GM19023 (cell line): ENCODE results near the gene RAET1E.
"Not testable (repeated sequence)": the region's sequence is repeated elsewhere in the genome, so short reads cannot be mapped to it uniquely, and the experiment has no call there.

Experiments
- ATAC-seq: cut with Tn5 transposase; IDR thresholded peaks from one replicate; pipeline ENCODE4 v1.9.1; 2021; ENCODE audit warnings: mild to moderate bottlenecking, moderate library complexity; ENCODE audit not compliant: unreplicated experiment

RAET1E gene

GRCh38 chr6:149891864-149892263 lies 6.0 kb downstream of the RAET1E start:
- not testable (repeated sequence) for ATAC-seq

GRCh38 chr6:149891259-149891658 lies 6.7 kb downstream of the RAET1E start:
- no peak for ATAC-seq

DNA sequence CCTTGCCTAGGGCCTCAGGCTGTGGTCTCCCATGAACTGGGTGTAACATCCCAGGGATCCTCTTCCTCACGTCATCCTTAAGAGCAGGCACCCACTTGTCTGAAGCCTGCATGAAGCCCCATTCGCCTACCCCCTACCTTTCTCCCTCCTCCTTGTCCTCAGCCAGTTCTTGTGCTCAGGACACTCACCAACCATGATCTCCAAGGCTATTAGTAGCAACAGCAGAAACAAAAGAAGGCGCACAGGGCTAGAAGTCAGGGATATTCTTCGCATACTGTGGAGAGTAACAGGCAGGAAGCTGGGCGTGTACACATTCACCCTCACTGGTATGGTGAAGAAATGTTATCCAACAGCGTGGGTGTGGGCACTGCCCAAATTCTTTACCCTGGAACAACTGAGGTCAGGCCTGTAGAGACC lies 7.3 kb downstream of the RAET1E start:
- ATAC-seq, result no peak

- no peak for ATAC-seq
Measured at GRCh38 chr6:149889326-149889725, 8.6 kb downstream of the RAET1E start.

- no peak for ATAC-seq
Measured at GRCh38 chr6:149888659-149889058, 9.3 kb downstream of the RAET1E start.

GRCh38 chr6:149888093-149888492 lies 9.8 kb downstream of the RAET1E start:
- no peak for ATAC-seq

DNA sequence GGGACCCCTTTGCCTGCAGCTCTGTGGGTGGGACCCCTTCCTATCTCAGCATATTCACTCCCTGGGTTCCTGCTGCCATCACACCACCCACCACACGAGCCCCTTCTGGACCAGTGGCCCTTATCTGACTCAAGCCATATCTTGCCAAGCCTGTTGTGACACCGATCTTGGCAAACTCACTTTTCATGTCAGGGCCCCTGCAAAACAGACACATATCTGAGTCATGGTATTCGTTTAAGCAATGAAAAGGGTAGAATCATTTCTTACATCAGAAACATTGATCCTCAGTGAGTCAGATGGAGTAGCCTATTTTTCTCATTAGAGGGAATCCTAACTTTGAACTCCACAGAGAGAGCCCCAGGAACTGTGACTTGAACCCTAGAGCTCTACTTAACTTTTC lies 10.6 kb downstream of the RAET1E start:
- no peak for ATAC-seq

DNA sequence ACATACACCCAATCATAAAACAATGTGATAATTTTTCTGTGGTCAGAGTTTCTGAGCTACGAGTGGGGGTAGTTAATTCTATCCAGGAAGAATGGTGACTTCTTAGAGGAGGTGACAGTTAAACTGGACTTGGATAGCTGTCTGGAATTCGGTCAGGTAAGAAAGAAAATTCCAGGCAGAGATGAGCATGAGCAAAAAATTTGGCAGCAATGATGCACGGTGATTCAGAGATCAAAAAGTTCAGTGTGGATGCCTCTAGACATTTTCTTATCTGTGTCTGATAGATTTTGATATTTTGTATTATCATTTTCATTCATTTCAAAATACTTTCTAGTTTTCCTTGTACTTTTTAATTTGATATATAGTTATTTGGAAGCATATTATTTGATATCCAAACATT lies 12.0 kb downstream of the RAET1E start:
- ATAC-seq, result no peak

- ATAC-seq, result no peak
Measured at GRCh38 chr6:149884617-149885016, 13.3 kb downstream of the RAET1E start.

DNA sequence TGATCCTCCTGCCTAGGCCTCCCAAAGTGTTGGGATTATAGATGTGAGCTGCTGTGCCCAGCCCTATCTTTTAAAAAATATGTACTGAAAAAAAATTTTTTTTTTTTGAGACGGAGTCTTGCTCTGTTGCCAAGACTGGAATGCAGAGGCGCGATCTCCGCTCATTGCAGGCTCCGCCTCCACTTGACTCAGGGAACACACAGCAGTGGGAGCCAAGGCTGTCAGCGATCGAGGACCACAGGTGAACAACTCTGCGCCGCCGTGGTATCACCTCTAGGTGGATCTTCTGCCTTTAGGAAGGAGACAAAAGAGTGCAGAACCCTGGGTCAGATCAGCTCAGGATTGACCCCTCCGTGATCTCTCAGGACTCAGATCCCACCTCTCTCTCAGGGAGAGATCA lies 13.7 kb downstream of the RAET1E start:
- ATAC-seq, result no peak

DNA sequence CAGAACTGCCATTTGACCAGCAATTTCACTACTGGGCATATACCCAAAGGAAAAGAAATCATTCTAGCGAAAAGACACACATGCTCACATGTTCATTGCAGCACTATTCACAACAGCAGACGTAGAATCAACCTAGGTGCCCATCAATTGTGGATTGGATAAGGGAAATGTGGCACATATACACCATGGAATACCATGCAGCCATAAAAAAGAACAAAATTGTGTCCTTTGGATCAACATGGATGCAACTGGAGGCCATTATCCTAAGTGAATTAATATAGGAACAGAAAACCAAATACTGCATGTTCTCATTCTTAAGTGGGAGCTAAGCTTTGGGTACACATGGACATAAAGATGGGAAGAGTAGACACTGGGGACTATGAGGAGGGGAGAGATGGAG lies 16.1 kb downstream of the RAET1E start:
- no peak for ATAC-seq

DNA sequence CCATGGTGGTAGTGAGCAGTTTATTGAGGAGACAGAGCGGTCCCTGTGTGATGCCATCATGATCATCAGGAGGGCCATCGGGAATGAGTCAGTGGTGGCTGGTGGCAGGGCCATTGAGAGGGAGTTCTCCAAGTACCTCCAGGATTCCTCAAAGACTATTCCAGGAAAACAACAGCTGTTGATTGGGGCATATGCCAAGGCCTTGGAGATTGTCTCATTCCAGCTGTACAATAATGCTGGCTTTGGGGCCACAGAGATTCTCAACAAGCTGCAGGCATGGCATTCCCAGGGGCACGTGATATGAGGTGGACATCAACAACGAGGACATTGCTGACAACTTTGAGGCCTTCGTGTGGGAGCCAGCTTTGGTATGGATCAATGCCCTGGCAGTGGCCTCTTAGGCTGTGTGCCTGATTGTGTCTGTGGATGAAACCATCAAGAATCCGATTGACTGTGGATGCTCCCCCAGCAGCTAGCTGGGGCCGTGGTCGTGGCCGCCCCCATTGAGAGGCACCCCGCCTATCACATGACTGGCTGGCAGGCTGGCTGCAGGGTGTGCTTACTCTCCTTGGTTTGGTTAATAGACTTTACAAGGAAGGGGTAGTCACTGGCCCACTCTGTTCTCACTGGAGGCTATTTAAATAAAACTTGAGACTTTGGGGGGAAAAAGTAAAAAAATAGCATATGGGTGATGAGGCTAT lies 16.7 kb downstream of the RAET1E start:
- no peak for ATAC-seq

DNA sequence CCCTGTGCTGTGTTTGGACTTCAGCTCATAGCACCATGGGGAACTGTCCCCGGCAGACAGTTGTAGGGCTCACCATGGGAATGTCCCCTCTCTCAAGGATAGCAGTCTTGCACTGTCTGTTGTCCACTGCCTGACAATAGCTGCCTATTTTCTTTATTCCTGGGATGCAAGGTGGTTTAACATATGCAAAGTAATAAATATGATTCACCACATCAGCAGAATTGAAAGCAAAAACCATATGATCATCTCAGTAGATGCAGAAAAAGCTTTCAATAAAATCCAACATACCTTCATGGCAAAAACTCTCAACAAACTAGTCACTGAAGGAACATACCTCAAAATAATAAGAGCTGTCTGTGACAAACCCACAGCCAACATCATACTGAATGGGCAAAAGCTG lies 20.3 kb downstream of the RAET1E start:
- ATAC-seq, result no peak

- ATAC-seq, result no peak
Measured at GRCh38 chr6:149876241-149876933, 21.5 kb downstream of the RAET1E start.

DNA sequence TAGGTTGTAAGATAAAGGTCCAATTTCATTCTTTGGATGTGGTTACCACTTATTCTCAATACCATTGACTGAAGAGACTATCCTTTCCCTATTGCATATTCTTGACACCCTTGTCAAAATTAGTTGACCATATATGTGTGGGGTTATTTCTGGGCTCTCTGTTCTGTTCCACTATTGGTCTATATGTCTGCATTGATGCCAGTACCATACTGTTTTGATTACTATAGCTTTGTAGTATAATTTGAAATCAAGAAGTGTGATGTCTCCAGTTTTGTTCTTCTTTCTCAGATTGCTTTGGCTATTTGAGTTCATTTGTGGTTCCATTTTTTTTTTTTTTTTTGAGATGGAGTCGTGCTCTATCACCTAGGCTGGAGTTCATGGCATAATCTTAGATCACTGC lies 25.7 kb downstream of the RAET1E start:
- no peak for ATAC-seq

- no peak for ATAC-seq
Measured at GRCh38 chr6:149871182-149871581, 26.7 kb downstream of the RAET1E start.

DNA sequence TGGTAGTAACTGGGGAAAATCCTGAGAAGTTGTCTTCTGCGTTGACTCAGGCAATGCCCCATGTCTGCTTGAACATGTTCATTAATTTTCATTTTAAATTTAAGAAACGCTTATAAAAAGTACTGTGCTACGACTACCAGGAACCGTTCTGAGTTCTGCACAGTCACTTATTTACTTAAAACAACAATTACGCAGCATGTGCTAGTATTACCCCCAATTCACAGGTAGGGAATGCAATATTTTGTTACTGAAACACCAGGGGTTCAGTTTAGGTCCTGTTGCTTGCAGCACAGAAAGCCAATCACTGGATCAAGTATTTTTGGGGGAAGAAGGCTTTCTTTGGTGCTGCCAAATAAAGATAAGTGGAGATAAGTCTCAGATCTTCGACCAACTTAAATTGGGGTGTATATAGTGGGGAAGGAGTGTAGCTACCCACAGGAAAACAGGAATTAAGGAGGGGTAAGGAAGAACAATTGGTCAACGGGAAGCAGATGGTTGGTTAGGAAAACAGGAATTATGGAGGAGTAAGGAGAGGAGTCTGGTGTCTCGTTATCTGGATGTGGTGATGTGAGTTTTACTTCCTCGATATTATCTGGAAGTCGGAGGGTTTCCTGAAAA lies 28.5 kb downstream of the RAET1E start:
- ATAC-seq, result no peak

- no peak for ATAC-seq
Measured at GRCh38 chr6:149867876-149868640, 29.9 kb downstream of the RAET1E start.

- no peak for ATAC-seq
Measured at GRCh38 chr6:149864578-149865535, 33.1 kb downstream of the RAET1E start.
